K562 (cell line): ENCODE measurements around the gene TMEM59. TPM values are rescaled to one million over a fixed set of nuclear protein-coding genes. Genes with fewer than 3 reads are reported as not detected.

Experiments
- ATAC-seq: fragments of 200-7000 bp; cut with Tn5 transposase; 3 replicates; pipeline ENCODE4 v1.9.1; 2020; ENCODE audit warnings: moderate library complexity
- BruUV-seq: library from RNA; stranded (reverse); fragments of 400-500 nt; replicated peaks from 2 replicates; lab custom pipeline; 2021; lab: Mats Ljungman, UMichigan
- CTCF ChIA-PET: fragments of 300-600 bp; formaldehyde crosslinking; extraction: SDS; loops from one replicate; lab custom pipeline; 2021; ENCODE audit warnings: low intra/inter-chr PET ratio; lab: Yijun Ruan, JAX
- POLR2A ChIA-PET: fragments of 300-600, 350-650 bp; sonication (Branson Sonifier 250); formaldehyde crosslinking; extraction: SDS; loops from one replicate; lab custom pipeline; 2021; ENCODE audit warnings: antibody characterized with exemption, inconsistent platforms; lab: Yijun Ruan, JAX
- DNase-seq, 4 experiments: peaks; one replicate each; pipeline versions ENCODE4 v3.0.0 to v3.0.0-alpha.2; 2011 to 2018; ENCODE audit warnings: low spot score in 3 of 4, mixed read lengths in 3 of 4; ENCODE audit errors: extremely low read depth in 1 of 4
- FAIRE-seq: peaks from 2 replicates; lab custom pipeline; 2011; peaks lifted over from hg19 to GRCh38; lab: Jason Lieb, UNC
- H2AFZ ChIP-seq: 2 replicates; pipeline ENCODE4 v1.6.0; 2011; ENCODE audit warnings: low read depth, low read length, control low read depth, inconsistent platforms
- H3K27ac ChIP-seq: fragments of 200-600 bp; 3 replicates; pipeline ENCODE4 v1.8.0; 2011; ENCODE audit warnings: low read depth, mild to moderate bottlenecking, control low read depth, inconsistent platforms, low read length, moderate library complexity, mixed read lengths; ENCODE audit errors: extremely low read depth
- H3K27me3 ChIP-seq, 2 experiments: fragments of 300-600 bp in 1 of 2; 2 replicates in 1 of 2; 3 replicates in 1 of 2; pipeline versions ENCODE4 v1.6.0 to v1.8.0; 2011; ENCODE audit warnings: inconsistent platforms in 2 of 2, low read length in 2 of 2, mild to moderate bottlenecking in 1 of 2, mixed read lengths in 1 of 2, moderate library complexity in 1 of 2; ENCODE audit not compliant: control insufficient read depth in 2 of 2, insufficient read depth in 2 of 2
- H3K36me3 ChIP-seq: fragments of 300-600 bp; 3 replicates; pipeline ENCODE4 v1.8.0; 2011; ENCODE audit warnings: mild to moderate bottlenecking, low read length, inconsistent platforms; ENCODE audit not compliant: control insufficient read depth, insufficient read depth
- H3K4me1 ChIP-seq, 2 experiments: fragments of 200-600 bp in 1 of 2; replicated peaks in 1 of 2; 2 replicates in 1 of 2; 3 replicates in 1 of 2; pipeline versions ENCODE4 v1.5.1 to v1.8.0; 2011; ENCODE audit warnings: inconsistent platforms in 2 of 2, low read length in 2 of 2, mild to moderate bottlenecking in 1 of 2, mixed read lengths in 1 of 2, moderate library complexity in 1 of 2; ENCODE audit not compliant: control insufficient read depth in 2 of 2, insufficient read depth in 2 of 2
- H3K4me2 ChIP-seq: 2 replicates; pipeline ENCODE4 v1.6.1; 2011; ENCODE audit warnings: low read length, control low read depth, inconsistent platforms, mixed read lengths; ENCODE audit not compliant: insufficient read depth
- H3K4me3 ChIP-seq: fragments of 200-600 bp; sonication (generic), shearing (Covaris generic); 2 replicates; pipeline ENCODE4 v1.5.1; 2016; ENCODE audit warnings: control low read depth, inconsistent platforms
- H3K79me2 ChIP-seq: fragments of 200-600 bp; 3 replicates; pipeline ENCODE4 v1.8.0; 2011; ENCODE audit warnings: low read length, inconsistent platforms; ENCODE audit not compliant: control insufficient read depth, insufficient read depth
- H3K9ac ChIP-seq, 2 experiments: 2 replicates each; pipeline versions ENCODE4 v1.6.0 to v1.6.1; 2011; ENCODE audit warnings: low read depth in 2 of 2, low read length in 2 of 2, control low read depth in 1 of 2, inconsistent platforms in 1 of 2, mild to moderate bottlenecking in 1 of 2, mixed read lengths in 1 of 2; ENCODE audit not compliant: insufficient read depth in 1 of 2
- H3K9me1 ChIP-seq: one replicate; pipeline ENCODE4 v1.6.0; 2011; ENCODE audit warnings: inconsistent platforms, mild to moderate bottlenecking, low read length, moderate library complexity; ENCODE audit not compliant: control insufficient read depth, insufficient read depth
- H3K9me3 ChIP-seq: replicated peaks from 2 replicates; pipeline ENCODE4 v1.5.1; 2011; ENCODE audit warnings: low read depth, low read length, inconsistent platforms; ENCODE audit not compliant: control insufficient read depth, insufficient read depth
- H4K20me1 ChIP-seq: replicated peaks from 2 replicates; pipeline ENCODE4 v1.6.1; 2011; ENCODE audit warnings: low read length, inconsistent platforms, mixed read lengths; ENCODE audit not compliant: control insufficient read depth, insufficient read depth
- BDP1 ChIP-seq: IDR thresholded peaks from 3 replicates; pipeline ENCODE4 v1.6.1; 2011; ENCODE audit not compliant: insufficient read length, insufficient read depth
- DNMT1 ChIP-seq: fragments of 450-650 bp; IDR thresholded peaks from 2 replicates; pipeline ENCODE4 v1.6.1; 2016; ENCODE audit warnings: antibody characterized with exemption, mild to moderate bottlenecking
- E2F1 ChIP-seq: sonication (generic); formaldehyde crosslinking; IDR thresholded peaks from 2 replicates; pipeline ENCODE4 v1.8.1; 2023; ENCODE audit warnings: mild to moderate bottlenecking, missing genetic modification reagents, moderate library complexity
- FOXA3 ChIP-seq, 2 experiments: fragments of 450-650 bp in 1 of 2; sonication (generic) in 1 of 2; formaldehyde crosslinking; IDR thresholded peaks in 1 of 2; conservative IDR thresholded peaks in 1 of 2; 2 replicates each; pipeline versions ENCODE4 v1.4.0 to v1.8.0; 2020 to 2022; ENCODE audit warnings: mild to moderate bottlenecking in 2 of 2, missing genetic modification reagents in 1 of 2
- NFYB ChIP-seq: IDR thresholded peaks from 2 replicates; pipeline ENCODE4 v1.6.1; 2011; ENCODE audit warnings: mild to moderate bottlenecking, moderate library complexity; ENCODE audit not compliant: insufficient read length; ENCODE audit errors: extremely low read depth
- PHF8 ChIP-seq: fragments of 200-600 bp; sonication (generic); IDR thresholded peaks from 2 replicates; pipeline ENCODE4 v1.6.1; 2012; ENCODE audit warnings: mixed run types, mild to moderate bottlenecking, inconsistent platforms, low read length, moderate library complexity, borderline replicate concordance
- SMAD2 ChIP-seq: fragments of 150-350 bp; IDR thresholded peaks from 2 replicates; pipeline ENCODE4 v1.6.1; 2014; ENCODE audit warnings: low read depth, mild to moderate bottlenecking, low read length
- SMARCA4 ChIP-seq: fragments of 450-650 bp; IDR thresholded peaks from 2 replicates; pipeline ENCODE4 v1.6.1; 2016
- TEAD1 ChIP-seq, 2 experiments: fragments of 450-650 bp in 1 of 2; sonication (generic) in 1 of 2; formaldehyde crosslinking; IDR thresholded peaks; 2 replicates each; pipeline versions ENCODE4 v1.4.0 to v1.8.0; 2020 to 2022; ENCODE audit warnings: mild to moderate bottlenecking in 2 of 2, missing genetic modification reagents in 1 of 2
- USF2 ChIP-seq: sonication (generic); formaldehyde crosslinking; IDR thresholded peaks from 2 replicates; pipeline ENCODE4 v1.5.0; 2020; ENCODE audit warnings: missing genetic modification reagents
- ZBTB9 ChIP-seq: fragments of 450-650 bp; formaldehyde crosslinking; IDR thresholded peaks from 2 replicates; pipeline ENCODE4 v1.4.0; 2020; ENCODE audit warnings: mild to moderate bottlenecking, moderate library complexity
- ZEB2 ChIP-seq: fragments of 450-650 bp; IDR thresholded peaks from 2 replicates; pipeline ENCODE4 v1.6.1; 2016
- ZNF354B ChIP-seq: fragments of 250-450 bp; sonication (Bioruptor Pico); IDR thresholded peaks from 2 replicates; pipeline ENCODE4 v1.4.0; 2020
- ZNF507 ChIP-seq: conservative IDR thresholded peaks from 2 replicates; pipeline ENCODE4 v1.6.1; 2017; ENCODE audit warnings: missing genetic modification characterization, missing compliant biosample characterization
- ZNF583 ChIP-seq: fragments of 250-450 bp; sonication (Bioruptor Pico); IDR thresholded peaks from 2 replicates; pipeline ENCODE4 v1.4.0; 2020
- ZNF584 ChIP-seq: fragments of 200-800 bp; sonication (Bioruptor generic); IDR thresholded peaks from 2 replicates; pipeline ENCODE4 v1.6.1; 2016; ENCODE audit warnings: low read depth, mild to moderate bottlenecking, missing genetic modification characterization, missing compliant biosample characterization
- ZNF668 ChIP-seq: fragments of 250-450 bp; sonication (Bioruptor Pico); IDR thresholded peaks from 2 replicates; pipeline ENCODE4 v1.8.0; 2022; ENCODE audit warnings: mild to moderate bottlenecking, inconsistent platforms
- ZNF717 ChIP-seq: fragments of 250-450 bp; sonication (Bioruptor Pico); IDR thresholded peaks from 2 replicates; pipeline ENCODE4 v1.5.0; 2021
- ZNF830 ChIP-seq: fragments of 250-450 bp; sonication (Bioruptor Pico); IDR thresholded peaks from 2 replicates; pipeline ENCODE4 v1.5.0; 2021; ENCODE audit warnings: mild to moderate bottlenecking
- WGBS: fragments of 100-300 bp; shearing (Covaris generic); methylation state at CpG from one replicate; pipeline ENCODE4 v1.1.6; 2016; ENCODE audit warnings: low coverage, mixed read lengths; ENCODE audit not compliant: insufficient coverage; ENCODE audit errors: missing lambda C conversion rate; 5-methylcytosine and 5-hydroxymethylcytosine counted together
- in situ Hi-C: fragments of 300-500 bp; cut with MboI; formaldehyde crosslinking; loops from 4 replicates; pipeline ENCODE4 v1.15.0; 2018; ENCODE audit warnings: inconsistent platforms, mixed read lengths
- intact Hi-C: fragments of 100-400 bp; cut with micrococcal nuclease; formaldehyde crosslinking; loops from 2 replicates; pipeline ENCODE4 v1.14.2; 2022
- polyA plus RNA-seq, 8 experiments: library from polyadenylated mRNA; depleted of rRNA in 4 of 8; stranded (reverse) in 5 of 8; unstranded in 3 of 8; fragments of >200 nt; fragmentation: Nextera tagmentation in 2 of 8; fragmentation: Illumina TruSeq in 1 of 8; extraction: Ambion mirVana in 2 of 8; extraction: Trizol in 1 of 8; gene quantifications; 2 replicates each; pipeline versions ENCODE4 v1.2.1 to v1.2.3, GENCODE V29; 2011 to 2014; ENCODE audit warnings: inconsistent platforms in 1 of 8, missing spikeins in 1 of 8
- total RNA-seq, 7 experiments: library from RNA; depleted of rRNA in 6 of 7; stranded (reverse); fragments of >200 nt in 6 of 7; fragmentation: Illumina TruSeq in 2 of 7; extraction: Trizol in 2 of 7; gene quantifications; 2 replicates each; pipeline versions ENCODE4 v1.2.1 to v1.2.3, GENCODE V29; 2011 to 2021; ENCODE audit warnings: low replicate concordance in 1 of 7
- TF ChIP-seq, protein P1 (sequence below): IDR thresholded peaks from 3 replicates; pipeline ENCODE4 v1.6.1; 2011; ENCODE audit warnings: borderline replicate concordance, mild to moderate bottlenecking; ENCODE audit not compliant: insufficient read length, insufficient read depth

Gene TMEM59
- total and polyA plus RNA-seq, 9 of the 15 experiments (the other 6 are each of a cell fraction or from before 2014, with no cell fraction given), result 93.1 to 316 (median 151) TPM

- H3K27ac ChIP-seq, result peak overlapping the region; percentile 87
- H3K36me3 ChIP-seq, result peaks cover 7% of the 10 kb centered on the region; the same call in 2 of the 3 replicates
- peak overlapping the region; percentile 85 for H2AFZ ChIP-seq
- TSS peak; percentile 50 for BruUV-seq
- H3K79me2 ChIP-seq, result peaks cover 66% of the 10 kb centered on the region
- ATAC-seq (peak; percentile 52), FAIRE-seq (peak; percentile 19), DNase-seq (peak; percentile 52 to 68 (median 59))
- no peaks in the 10 kb centered on the region for H4K20me1 ChIP-seq
- ChIA-PET POLR2A (interaction anchor here (0.6 to 1.6 kb wide), 14 partner anchors 10 to 520 kb away, joined by 3 to 8 read pairs (median 3); partner anchors contain the start of gene NDC1), CTCF (no interaction called here)
- in situ Hi-C loops, result no loop called here
- H3K27me3 ChIP-seq, result no peaks in the 10 kb centered on the region
- peak overlapping the region; percentile 87 to 95 for H3K9ac ChIP-seq
- WGBS, result 1% methylated on average over 23 of the region's 23 CpGs
- intact Hi-C loops, result loop anchor here (2.0 to 5.0 kb wide), 2 partner anchors 105 to 192 kb away; partner anchors contain the start of genes IFT25 and LRRC42
- peak overlapping the region; percentile 78 for H3K4me3 ChIP-seq
- H3K4me2 ChIP-seq, result peak overlapping the region; percentile 98
- peaks cover 8% of the 10 kb centered on the region in 2 experiments; a peak in 4 of 5 replicates for H3K4me1 ChIP-seq
- H3K9me3 ChIP-seq, result no peaks in the 10 kb centered on the region
- no peaks in the 10 kb centered on the region for H3K9me1 ChIP-seq
- no peak for TF ChIP-seq E2F1
- peak; percentile 62; the same call in 1 of the 2 replicates for TF ChIP-seq SMARCA4
- TF ChIP-seq TEAD1 (CRISPR knock-in tag; IDR thresholded peaks at IDR 0.05), result no peak
- no peak for TF ChIP-seq BDP1
- TF ChIP-seq USF2 (CRISPR knock-in tag), result no peak
- TF ChIP-seq PHF8, result no peak
- no peak for TF ChIP-seq ZNF717 (CRISPR knock-in tag)
- peak; percentile 89 for TF ChIP-seq NFYB
- TF ChIP-seq SMAD2, result no peak
- no peak for TF ChIP-seq DNMT1
- TF ChIP-seq ZNF507 (tag), result no peak
- TF ChIP-seq ZNF354B (CRISPR knock-in tag), result no peak
- no peak for TF ChIP-seq ZNF830 (CRISPR knock-in tag)
- TF ChIP-seq ZNF583, result 0 out of 2 replicates have a peak, but pooled peaks have one; percentile 4
- no peak for TF ChIP-seq ZNF584
- no peak for TF ChIP-seq ZBTB9 (CRISPR knock-in tag)
- TF ChIP-seq, protein P1, sequence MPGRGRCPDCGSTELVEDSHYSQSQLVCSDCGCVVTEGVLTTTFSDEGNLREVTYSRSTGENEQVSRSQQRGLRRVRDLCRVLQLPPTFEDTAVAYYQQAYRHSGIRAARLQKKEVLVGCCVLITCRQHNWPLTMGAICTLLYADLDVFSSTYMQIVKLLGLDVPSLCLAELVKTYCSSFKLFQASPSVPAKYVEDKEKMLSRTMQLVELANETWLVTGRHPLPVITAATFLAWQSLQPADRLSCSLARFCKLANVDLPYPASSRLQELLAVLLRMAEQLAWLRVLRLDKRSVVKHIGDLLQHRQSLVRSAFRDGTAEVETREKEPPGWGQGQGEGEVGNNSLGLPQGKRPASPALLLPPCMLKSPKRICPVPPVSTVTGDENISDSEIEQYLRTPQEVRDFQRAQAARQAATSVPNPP, result no peak
- no peak for TF ChIP-seq ZNF668 (CRISPR knock-in tag)
- TF ChIP-seq ZEB2, result no peak
- peak; percentile 72 to 94 for TF ChIP-seq FOXA3 (CRISPR knock-in tag; conservative IDR thresholded peaks at IDR 0.05 in 1 of 2, IDR thresholded peaks at IDR 0.05 in 1 of 2)
Observed at GRCh38 chr1:54052431-54052933, 522 bp downstream of the TMEM59 start.
